MM.1S (cell line): ENCODE data around the gene CLDN6.

Source experiments
- CTCF ChIP-seq: fragments of 300-600 bp; sonication (generic); IDR thresholded peaks from 2 replicates; pipeline ENCODE4 v1.5.1; 2016; ENCODE audit warnings: antibody characterized with exemption, low read length, mixed read lengths
- EZH2 ChIP-seq: fragments of 300-600 bp; sonication (generic); optimal IDR thresholded peaks from 2 replicates; pipeline ENCODE3; 2017; ENCODE audit warnings: low read depth, mild to moderate bottlenecking, antibody characterized with exemption, low read length, mixed read lengths
- EZH2phosphoT487 ChIP-seq: fragments of 300-600 bp; sonication (generic); IDR thresholded peaks from 2 replicates; pipeline ENCODE4 v1.6.1; 2018; ENCODE audit warnings: antibody characterized with exemption, low read length

GRCh38 chr16:2970563-2970962, 47.4 kb downstream of the CLDN6 start:
- TF ChIP-seq CTCF (no peak), EZH2 (no peak), EZH2phosphoT487 (no peak)
